ENCODE measurements around the gene DZIP1. TPM values are rescaled to one million over a fixed set of nuclear protein-coding genes. Genes with fewer than 3 reads are reported as not detected.
A peak's percentile ranks its signal among the peaks of the same experiment; 100 is the strongest.

Gene DZIP1
- total and polyA plus RNA-seq, 2 of the 8 experiments (the other 6 are each of a cell fraction or from before 2014, with no cell fraction given), result 7.6 to 24.6 TPM

- no peaks in the 10 kb centered on the region for H3K9me3 ChIP-seq (ENCODE audit: insufficient read depth in 2 of 2, low read depth in 1 of 2, low read length in 1 of 2)
- H3K79me2 ChIP-seq (ENCODE audit: control insufficient read depth in 1 of 2, insufficient read depth in 2 of 2, low read length in 2 of 2), result peaks cover 0 to 34% of the 10 kb centered on the region in 2 experiments; a peak in 2 of 4 replicates
- H3K9ac ChIP-seq (replicated peaks in 1 of 4; ENCODE audit: extremely low read depth in 1 of 4, low read depth in 3 of 4, low read length in 3 of 4), result peak within 1 kb of the TSS; percentile 81 to 86 (median 83)
- no peaks in the 10 kb centered on the region for H3K27me3 ChIP-seq (replicated peaks in 1 of 4; ENCODE audit: control insufficient read depth in 3 of 4, extremely low read depth in 1 of 4, insufficient read depth in 3 of 4, low read length in 3 of 4)
- DNase-seq (ENCODE audit: low read depth in 1 of 2, low spot score in 2 of 2) (peak; percentile 92 to 96), FAIRE-seq (no peak)
- peak within 1 kb of the TSS; percentile 57 to 85 (median 83) for H3K4me3 ChIP-seq (ENCODE audit: extremely low read depth in 1 of 4, insufficient read depth in 2 of 4, low read depth in 3 of 4, low read length in 4 of 4)
- peak within 1 kb of the TSS; percentile 82 for H4K5ac ChIP-seq (ENCODE audit: insufficient read length, low read depth, low read length)
- POLR2A ChIA-PET (ENCODE audit: partially characterized antibody), result interaction anchor here (0.7 to 1.6 kb wide), 12 partner anchors 9 to 151 kb away, joined by 3 to 8 read pairs (median 3); partner anchors contain the start of gene DZIP1
- CTCF ChIA-PET (ENCODE audit: partially characterized antibody), result interaction anchor here (0.7 to 1.4 kb wide), 2 partner anchors 16 to 157 kb away, joined by 5 read pairs; no protein-coding TSS in a partner anchor
- H3K4ac ChIP-seq (replicated peaks; ENCODE audit: insufficient read length, low read depth, low read length), result peak within 1 kb of the TSS; percentile 30
- no peak within 1 kb of the TSS for H3K23ac ChIP-seq (ENCODE audit: insufficient read length)
- no peak within 1 kb of the TSS for H2AK5ac ChIP-seq (ENCODE audit: low read depth, low read length)
- no peak within 1 kb of the TSS for H2BK120ac ChIP-seq (replicated peaks; ENCODE audit: low read depth, low read length)
- no peaks in the 10 kb centered on the region for H3K4me1 ChIP-seq (replicated peaks in 1 of 4; ENCODE audit: control insufficient read depth in 3 of 4, insufficient read depth in 4 of 4, low read length in 3 of 4)
- H3K79me1 ChIP-seq (ENCODE audit: low read depth, low read length), result no peaks in the 10 kb centered on the region
- peak within 1 kb of the TSS; percentile 97; the same call in 1 of the 2 replicates for H4K8ac ChIP-seq (ENCODE audit: extremely low read depth, insufficient read depth, low read length)
- H3K27ac ChIP-seq (ENCODE audit: low read depth, low read length), result peak within 1 kb of the TSS; percentile 60; the same call in 1 of the 2 replicates
- peak within 1 kb of the TSS; percentile 89 for H2BK12ac ChIP-seq (ENCODE audit: low read depth, low read length)
- H4K20me1 ChIP-seq (replicated peaks in 1 of 2; ENCODE audit: control insufficient read depth in 1 of 2, insufficient read depth in 2 of 2, low read length in 2 of 2), result peaks cover 0 to 5% of the 10 kb centered on the region in 2 experiments
- H3K36me3 ChIP-seq (ENCODE audit: control insufficient read depth in 2 of 4, insufficient read depth in 4 of 4, low read length in 3 of 4), result no peaks in the 10 kb centered on the region
- H2BK5ac ChIP-seq (ENCODE audit: low read depth, low read length), result peak within 1 kb of the TSS; percentile 97
- H3K14ac ChIP-seq (ENCODE audit: insufficient read length), result no peak within 1 kb of the TSS
- H2AFZ ChIP-seq (ENCODE audit: low read length), result peak within 1 kb of the TSS; percentile 99
- H3K56ac ChIP-seq (replicated peaks; ENCODE audit: insufficient read length, low read depth, low read length), result peak within 1 kb of the TSS; percentile 37
- H4K91ac ChIP-seq (replicated peaks; ENCODE audit: insufficient read length, low read length), result peak within 1 kb of the TSS; percentile 17
- no peak within 1 kb of the TSS for H2BK15ac ChIP-seq (ENCODE audit: low read length)
- peak within 1 kb of the TSS; percentile 82 to 94 for H3K4me2 ChIP-seq (ENCODE audit: insufficient read depth in 1 of 2, low read depth in 2 of 2, low read length in 2 of 2)
- WGBS, 2 experiments (ENCODE audit: extremely low coverage in 1 of 2, insufficient coverage in 1 of 2, insufficient read length in 1 of 2, insufficient replicate concordance in 2 of 2, low coverage in 1 of 2, low lambda C conversion rate in 2 of 2, missing lambda C conversion rate in 1 of 2), result 2% methylated on average over 54 of the region's 90 CpGs; no CpG with 5 or more reads in 1 of the 2 experiments
- H3K18ac ChIP-seq (ENCODE audit: extremely low read depth, low read length), result peak within 1 kb of the TSS; percentile 93
- peaks cover 9% of the 10 kb centered on the region for H3K23me2 ChIP-seq (ENCODE audit: low read depth, low read length)
- no peak within 1 kb of the TSS for H2BK20ac ChIP-seq (ENCODE audit: low read length)
- TF ChIP-seq TAF1 (IDR thresholded peaks at IDR 0.05; ENCODE audit: low read depth, low read length), result peak; percentile 94
- peak; percentile 90 for TF ChIP-seq ASH2L (IDR thresholded peaks at IDR 0.05; ENCODE audit: low read length)
- TF ChIP-seq NRF1 (IDR thresholded peaks at IDR 0.05; ENCODE audit: low read depth, low read length), result peak; percentile 61
- no peak for TF ChIP-seq SIRT6 (IDR thresholded peaks at IDR 0.05; ENCODE audit: low read length)
- peak; percentile 68 for TF ChIP-seq POLR2AphosphoS5 (IDR thresholded peaks at IDR 0.05; ENCODE audit: low read depth, low read length)
- TF ChIP-seq POLR2A (IDR thresholded peaks at IDR 0.05; ENCODE audit: control extremely low read depth in 1 of 2, low read depth in 2 of 2, low read length in 2 of 2), result peak; percentile 58 to 77
- TF ChIP-seq CREB1 (IDR thresholded peaks at IDR 0.05), result peak; percentile 57
- peak; percentile 51; the same call in 1 of the 2 replicates for TF ChIP-seq RBBP5 (IDR thresholded peaks at IDR 0.05; ENCODE audit: borderline replicate concordance, low read depth, low read length)
- peak in 1 of 2 experiments; percentile 72; a peak in 2 of 4 replicates for TF ChIP-seq SIN3A (conservative IDR thresholded peaks at IDR 0.05 in 1 of 2, IDR thresholded peaks at IDR 0.05 in 1 of 2; ENCODE audit: low read depth in 1 of 2, low read length in 2 of 2)
- no peak for TF ChIP-seq NANOG (IDR thresholded peaks at IDR 0.05; ENCODE audit: insufficient read depth, low read depth, low read length, poor library complexity, severe bottlenecking)
- peak; percentile 79 for TF ChIP-seq MAX (IDR thresholded peaks at IDR 0.05)
- peak; percentile 78; the same call in 1 of the 2 replicates for TF ChIP-seq SP1 (IDR thresholded peaks at IDR 0.05; ENCODE audit: low read depth, low read length)
Measured at GRCh38 chr13:95676762-95677563, 32.5 kb upstream of the DZIP1 start, which contains the start of gene DNAJC3. TSS of gene DNAJC3 (plus strand) at chr13:95677139. CDS start at chr13:95677256, 117 bp downstream.

Measured in H1 (cell line).